H1 (cell line): ENCODE measurements around the gene SLAIN2. TPM values are rescaled to one million over a fixed set of nuclear protein-coding genes. Genes with fewer than 3 reads are reported as not detected.

Experiments
- CTCF ChIA-PET: fragments of 300-600 bp; sonication (Branson Sonifier 250); formaldehyde crosslinking; loops from one replicate; lab custom pipeline; 2021; ENCODE audit not compliant: partially characterized antibody; lab: Charles Lee
- POLR2A ChIA-PET: fragments of 300-600 bp; sonication (Branson Sonifier 250); formaldehyde crosslinking; loops from one replicate; lab custom pipeline; 2021; ENCODE audit warnings: inconsistent platforms; ENCODE audit not compliant: partially characterized antibody; lab: Charles Lee
- DNase-seq, 2 experiments: peaks; one replicate each; pipeline versions ENCODE4 v3.0.0 to v3.0.0-alpha.2; 2010 to 2022; ENCODE audit warnings: low spot score in 2 of 2, low read depth in 1 of 2, mixed read lengths in 1 of 2
- FAIRE-seq: peaks from 2 replicates; lab custom pipeline; 2011; peaks lifted over from hg19 to GRCh38; lab: Jason Lieb, UNC
- H2AFZ ChIP-seq: 2 replicates; pipeline ENCODE4 v1.8.1; 2012; ENCODE audit warnings: low read length, inconsistent platforms
- H2AK5ac ChIP-seq: 2 replicates; pipeline ENCODE4 v1.6.1; 2013; ENCODE audit warnings: low read depth, low read length
- H2BK120ac ChIP-seq: replicated peaks from 2 replicates; pipeline ENCODE3; 2013; ENCODE audit warnings: low read depth, low read length, inconsistent platforms
- H2BK12ac ChIP-seq: 2 replicates; pipeline ENCODE4 v1.6.1; 2013; ENCODE audit warnings: low read depth, low read length
- H2BK15ac ChIP-seq: 2 replicates; pipeline ENCODE4 v1.6.1; 2013; ENCODE audit warnings: low read length
- H2BK20ac ChIP-seq: 2 replicates; pipeline ENCODE4 v1.6.1; 2013; ENCODE audit warnings: low read length
- H2BK5ac ChIP-seq: 2 replicates; pipeline ENCODE4 v1.6.1; 2013; ENCODE audit warnings: low read depth, low read length
- H3K14ac ChIP-seq: 2 replicates; pipeline ENCODE4 v1.6.1; 2013; ENCODE audit warnings: inconsistent platforms; ENCODE audit not compliant: insufficient read length
- H3K18ac ChIP-seq: 2 replicates; pipeline ENCODE4 v1.6.1; 2013; ENCODE audit warnings: low read length; ENCODE audit errors: extremely low read depth
- H3K23ac ChIP-seq: 2 replicates; pipeline ENCODE4 v1.6.1; 2013; ENCODE audit warnings: inconsistent platforms; ENCODE audit not compliant: insufficient read length
- H3K23me2 ChIP-seq: 2 replicates; pipeline ENCODE4 v1.6.1; 2013; ENCODE audit warnings: low read depth, low read length
- H3K27ac ChIP-seq: 2 replicates; pipeline ENCODE4 v1.6.1; 2011; ENCODE audit warnings: low read depth, low read length, inconsistent platforms
- H3K27me3 ChIP-seq, 4 experiments: replicated peaks in 1 of 4; 1 replicate in 1 of 4; 2 replicates in 3 of 4; pipeline versions ENCODE4 v1.6.1 to v1.8.1; 2011 to 2013; ENCODE audit warnings: low read length in 3 of 4, mild to moderate bottlenecking in 3 of 4, inconsistent platforms in 2 of 4, mixed read lengths in 2 of 4, moderate library complexity in 1 of 4; ENCODE audit not compliant: control insufficient read depth in 3 of 4, insufficient read depth in 3 of 4; ENCODE audit errors: extremely low read depth in 1 of 4
- H3K36me3 ChIP-seq, 4 experiments: 2 replicates each; pipeline versions ENCODE4 v1.6.1 to v1.8.1; 2011 to 2013; ENCODE audit warnings: mild to moderate bottlenecking in 4 of 4, low read length in 3 of 4, moderate library complexity in 2 of 4, control low read depth in 1 of 4, inconsistent platforms in 1 of 4; ENCODE audit not compliant: insufficient read depth in 4 of 4, control insufficient read depth in 2 of 4
- H3K4ac ChIP-seq: replicated peaks from 2 replicates; pipeline ENCODE3; 2013; ENCODE audit warnings: low read length, low read depth, mixed read lengths, inconsistent platforms; ENCODE audit not compliant: insufficient read length
- H3K4me1 ChIP-seq, 4 experiments: replicated peaks in 1 of 4; 1 replicate in 1 of 4; 2 replicates in 3 of 4; pipeline versions ENCODE4 v1.6.1 to v1.8.1; 2011 to 2013; ENCODE audit warnings: low read length in 3 of 4, inconsistent platforms in 2 of 4, mixed read lengths in 1 of 4; ENCODE audit not compliant: insufficient read depth in 4 of 4, control insufficient read depth in 3 of 4
- H3K4me2 ChIP-seq, 2 experiments: 2 replicates each; pipeline versions ENCODE4 v1.6.1 to v1.8.1; 2011 to 2013; ENCODE audit warnings: low read depth in 2 of 2, low read length in 2 of 2, control low read depth in 1 of 2, inconsistent platforms in 1 of 2, mild to moderate bottlenecking in 1 of 2; ENCODE audit not compliant: insufficient read depth in 1 of 2
- H3K4me3 ChIP-seq, 4 experiments: fragments of 200-600, 300-600 bp in 1 of 4; sonication (generic), shearing (Covaris generic), sonication (Bioruptor Twin) in 1 of 4; 2 replicates each; pipeline versions ENCODE4 v1.5.1 to v1.8.1; 2011 to 2016; ENCODE audit warnings: low read length in 4 of 4, low read depth in 3 of 4, control low read depth in 2 of 4, inconsistent platforms in 2 of 4, mild to moderate bottlenecking in 2 of 4, mixed read lengths in 1 of 4, moderate library complexity in 1 of 4; ENCODE audit not compliant: insufficient read depth in 2 of 4; ENCODE audit errors: extremely low read depth in 1 of 4
- H3K56ac ChIP-seq: replicated peaks from 2 replicates; pipeline ENCODE3; 2013; ENCODE audit warnings: low read depth, mild to moderate bottlenecking, mixed read lengths, low read length, inconsistent platforms; ENCODE audit not compliant: insufficient read length
- H3K79me1 ChIP-seq: 2 replicates; pipeline ENCODE4 v1.6.1; 2013; ENCODE audit warnings: low read depth, low read length, control low read depth
- H3K79me2 ChIP-seq, 2 experiments: 2 replicates each; pipeline versions ENCODE4 v1.6.1 to v1.8.1; 2012 to 2013; ENCODE audit warnings: low read length in 2 of 2, mild to moderate bottlenecking in 2 of 2, inconsistent platforms in 1 of 2; ENCODE audit not compliant: insufficient read depth in 2 of 2, control insufficient read depth in 1 of 2
- H3K9ac ChIP-seq, 4 experiments: replicated peaks in 1 of 4; 1 replicate in 1 of 4; 2 replicates in 3 of 4; pipeline versions ENCODE4 v1.6.1 to v1.8.1; 2011 to 2013; ENCODE audit warnings: low read depth in 3 of 4, low read length in 3 of 4, control low read depth in 2 of 4, mild to moderate bottlenecking in 2 of 4, moderate library complexity in 2 of 4, inconsistent platforms in 1 of 4; ENCODE audit errors: extremely low read depth in 1 of 4
- H3K9me3 ChIP-seq, 2 experiments: 2 replicates each; pipeline versions ENCODE4 v1.6.1 to v1.8.1; 2012 to 2013; ENCODE audit warnings: mild to moderate bottlenecking in 2 of 2, moderate library complexity in 2 of 2, control low read depth in 1 of 2, inconsistent platforms in 1 of 2, low read depth in 1 of 2, low read length in 1 of 2, mixed read lengths in 1 of 2; ENCODE audit not compliant: insufficient read depth in 2 of 2
- H4K20me1 ChIP-seq, 2 experiments: replicated peaks in 1 of 2; 2 replicates each; pipeline versions ENCODE3 to v1.8.1; 2011 to 2013; ENCODE audit warnings: inconsistent platforms in 2 of 2, low read length in 2 of 2, mild to moderate bottlenecking in 1 of 2; ENCODE audit not compliant: insufficient read depth in 2 of 2, control insufficient read depth in 1 of 2
- H4K5ac ChIP-seq: 2 replicates; pipeline ENCODE4 v1.6.1; 2013; ENCODE audit warnings: low read length, low read depth, mixed read lengths, inconsistent platforms; ENCODE audit not compliant: insufficient read length
- H4K8ac ChIP-seq: 2 replicates; pipeline ENCODE4 v1.8.0; 2013; ENCODE audit warnings: mild to moderate bottlenecking, moderate library complexity, low read length, inconsistent platforms; ENCODE audit not compliant: insufficient read depth; ENCODE audit errors: extremely low read depth
- H4K91ac ChIP-seq: replicated peaks from 2 replicates; pipeline ENCODE3; 2013; ENCODE audit warnings: low read length, mixed read lengths, inconsistent platforms; ENCODE audit not compliant: insufficient read length
- CHD1 ChIP-seq: IDR thresholded peaks from 2 replicates; pipeline ENCODE4 v1.6.1; 2012; ENCODE audit warnings: low read depth, low read length, improper control_type of control experiment
- EZH2 ChIP-seq: fragments of 200-600 bp; sonication (generic); IDR thresholded peaks from 2 replicates; pipeline ENCODE4 v1.7.1; 2012; ENCODE audit warnings: low read depth, mild to moderate bottlenecking, moderate library complexity, low read length, inconsistent platforms; ENCODE audit not compliant: severe bottlenecking
- HDAC6 ChIP-seq: IDR thresholded peaks from one replicate; pipeline ENCODE4 v1.7.1; 2012; ENCODE audit warnings: low read depth, mild to moderate bottlenecking, inconsistent platforms, low read length, moderate library complexity
- JUN ChIP-seq: IDR thresholded peaks from 2 replicates; pipeline ENCODE4 v1.6.1; 2011; ENCODE audit warnings: low read depth, mild to moderate bottlenecking, improper control_type of control experiment, low read length
- KDM5A ChIP-seq: fragments of 200-600 bp; IDR thresholded peaks from 2 replicates; pipeline ENCODE4 v1.7.1; 2012; ENCODE audit warnings: mild to moderate bottlenecking, low read length, inconsistent platforms, mixed read lengths
- RAD21 ChIP-seq, 2 experiments: IDR thresholded peaks in 1 of 2; conservative IDR thresholded peaks in 1 of 2; 2 replicates each; pipeline ENCODE4 v1.6.1; 2011; ENCODE audit warnings: low read depth in 2 of 2, low read length in 2 of 2, improper control_type of control experiment in 1 of 2, inconsistent platforms in 1 of 2, mild to moderate bottlenecking in 1 of 2, moderate library complexity in 1 of 2
- RXRA ChIP-seq: IDR thresholded peaks from 2 replicates; pipeline ENCODE4 v1.6.1; 2011; ENCODE audit warnings: low read depth, mild to moderate bottlenecking, low read length, moderate library complexity; ENCODE audit not compliant: insufficient read depth
- SAP30 ChIP-seq: fragments of 300-600 bp; sonication (generic); IDR thresholded peaks from 2 replicates; pipeline ENCODE4 v1.7.1; 2012; ENCODE audit warnings: low read length, moderate library complexity, mild to moderate bottlenecking, inconsistent platforms; ENCODE audit not compliant: insufficient read depth, insufficient replicate concordance
- TAF7 ChIP-seq: optimal IDR thresholded peaks from 2 replicates; pipeline ENCODE3; 2011; ENCODE audit warnings: low read depth, mild to moderate bottlenecking, inconsistent platforms, low read length, moderate library complexity, borderline replicate concordance
- YY1 ChIP-seq: IDR thresholded peaks from 2 replicates; pipeline ENCODE4 v1.6.1; 2011; ENCODE audit warnings: low read depth, mild to moderate bottlenecking, low read length
- WGBS, 2 experiments: shearing (Covaris generic) in 1 of 2; methylation state at CpG; one replicate each; pipeline versions ENCODE4 v1.1.6 to v1.1.7; 2013 to 2015; ENCODE audit warnings: low lambda C conversion rate in 2 of 2, mixed read lengths in 2 of 2, inconsistent platforms in 1 of 2, low coverage in 1 of 2, missing lambda C conversion rate in 1 of 2; ENCODE audit not compliant: insufficient replicate concordance in 2 of 2, insufficient coverage in 1 of 2, insufficient read length in 1 of 2; ENCODE audit errors: extremely low coverage in 1 of 2, missing lambda C conversion rate in 1 of 2; 5-methylcytosine and 5-hydroxymethylcytosine counted together
- polyA plus RNA-seq, 7 experiments: library from polyadenylated mRNA; depleted of rRNA in 3 of 7; stranded (reverse) in 5 of 7; unstranded in 2 of 7; fragments of >200 nt in 5 of 7; fragments of 200-250 nt in 2 of 7; gene quantifications; 1 replicate in 5 of 7; 2 replicates in 1 of 7; 4 replicates in 1 of 7; pipeline versions ENCODE4 v1.2.1 to v1.2.3, GENCODE V29; 2011 to 2013; ENCODE audit warnings: missing spikeins in 2 of 7, mixed read lengths in 2 of 7
- total RNA-seq: library from RNA; stranded (reverse); fragmentation: NEBNext Ultra II Directional; extraction: Animal tissue kit (Norgen Biotek cat#: 25700); gene quantifications from 2 replicates; pipeline ENCODE4 v1.2.1, GENCODE V29; 2021

SLAIN2 gene
- total and polyA plus RNA-seq, 2 of the 8 experiments (the other 6 are each of a cell fraction or from before 2014, with no cell fraction given): 8.2 to 40.0 TPM

DNA sequence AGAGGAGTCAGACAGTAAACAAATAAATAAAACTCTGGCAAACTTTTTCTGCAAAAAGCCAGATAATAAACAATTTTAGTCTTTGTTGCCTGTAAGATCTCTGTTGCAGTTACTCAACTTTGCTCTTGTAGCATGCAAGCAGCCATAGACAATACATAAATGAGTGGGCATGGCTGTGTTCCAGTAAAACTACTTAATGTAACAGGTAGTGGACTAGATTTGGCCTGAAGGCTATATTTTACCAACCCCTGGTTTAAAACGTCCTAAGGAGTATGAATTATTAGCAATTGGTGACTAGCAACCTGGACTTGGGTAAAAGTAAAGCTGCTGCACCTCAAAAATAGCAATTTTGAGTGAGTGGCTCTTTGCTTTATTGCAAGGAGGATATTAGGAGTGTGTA, 30.9 kb downstream of the SLAIN2 start:
- Histone ChIP-seq H4K91ac (no peak overlapping the region), H4K20me1 (no peaks in the 10 kb centered on the region), H3K4me3 (no peak overlapping the region), H3K23ac (no peak overlapping the region), H4K8ac (no peak overlapping the region), H2BK12ac (no peak overlapping the region), H3K14ac (no peak overlapping the region)
- POLR2A ChIA-PET: no interaction called here
- CTCF ChIA-PET: interaction anchor here (0.6 to 1.9 kb wide), 3 partner anchors 9 to 444 kb away, joined by 3 to 7 read pairs (median 3); no protein-coding TSS in a partner anchor
- TF ChIP-seq TAF7 (no peak), SAP30 (no peak), KDM5A (no peak), EZH2 (no peak), RAD21 (IDR thresholded peaks at IDR 0.05 in 1 of 2, conservative IDR thresholded peaks at IDR 0.05 in 1 of 2; ENCODE audit: low read depth in 2 of 2, low read length in 2 of 2) (no peak), CHD1 (no peak), YY1 (no peak), HDAC6 (no peak), RXRA (no peak), JUN (no peak)
- TF ChIP-seq, all 59 proteins: peak for 0
- 71% methylated on average over 1 of the region's 1 CpG; no CpG with 5 or more reads in 1 of the 2 experiments for WGBS, 2 experiments
- Histone ChIP-seq H4K5ac (no peak overlapping the region), H3K23me2 (no peaks in the 10 kb centered on the region), H3K4me2 (no peak overlapping the region), H3K27ac (no peak overlapping the region), H3K9me3 (no peaks in the 10 kb centered on the region), H3K4ac (no peak overlapping the region), H3K79me1 (no peaks in the 10 kb centered on the region; the same call in 1 of the 2 replicates), H3K27me3 (no peaks in the 10 kb centered on the region), H3K18ac (no peak overlapping the region), H3K56ac (no peak overlapping the region), H3K9ac (no peak overlapping the region), H2BK15ac (no peak overlapping the region), H2AK5ac (no peak overlapping the region), H3K4me1 (peaks cover 0 to 12% (median 2%) of the 10 kb centered on the region in 4 experiments; a peak in 2 of 7 replicates), H2BK20ac (no peak overlapping the region), H2BK120ac (no peak overlapping the region), H3K36me3 (no peaks in the 10 kb centered on the region), H2BK5ac (no peak overlapping the region), H3K79me2 (peaks cover 0 to 32% of the 10 kb centered on the region in 2 experiments; a peak in 2 of 4 replicates), H2AFZ (no peak overlapping the region)
- FAIRE-seq (no peak), DNase-seq (no peak)
